SH-SY5Y (cell line): Measurements from ENCODE around the gene KIF13A.

ENCODE experiments used
- GATA2 ChIP-seq: IDR thresholded peaks from 2 replicates; pipeline ENCODE4 v1.6.1; 2011; ENCODE audit warnings: mild to moderate bottlenecking, low read depth, low read length
- GATA3 ChIP-seq: IDR thresholded peaks from 2 replicates; pipeline ENCODE4 v1.6.1; 2011; ENCODE audit warnings: low read depth, mild to moderate bottlenecking, low read length, moderate library complexity

DNA sequence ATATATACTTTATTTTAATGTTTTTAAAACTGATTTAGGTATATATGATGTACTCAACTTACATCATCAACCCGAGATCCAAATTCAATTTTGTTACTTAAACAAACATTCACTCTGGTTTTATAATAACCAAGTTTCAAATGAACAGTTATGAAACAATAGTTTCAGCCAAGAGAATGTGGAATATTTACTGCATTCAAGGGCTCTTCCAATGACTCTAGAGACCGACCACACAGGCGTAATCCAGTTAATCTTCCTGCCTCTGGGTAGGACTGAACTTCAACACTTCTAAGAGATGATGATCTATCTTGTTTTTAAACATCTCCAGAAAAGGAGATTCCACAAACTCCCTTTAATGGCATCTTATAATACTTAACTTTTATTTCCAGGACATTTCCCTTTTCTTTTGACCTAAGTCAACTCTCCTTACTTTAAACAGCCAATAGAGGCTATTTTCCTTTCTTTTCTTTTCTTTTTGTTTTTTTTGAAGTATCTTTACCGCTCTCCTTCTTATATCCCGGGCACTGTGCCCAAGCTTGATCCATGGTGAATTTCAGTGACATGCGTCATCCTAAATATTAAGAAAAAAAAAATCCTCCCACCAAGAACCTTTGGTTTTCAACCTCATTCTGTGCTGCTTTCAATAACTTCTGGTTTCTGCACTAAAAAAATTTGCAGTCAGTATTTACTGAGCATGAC is 110.1 kb downstream of the KIF13A start:
- TF ChIP-seq GATA2 (no peak), GATA3 (no peak)
